Tibial artery (tissue), 4 donors: ENCODE measurements around the gene CFAP20.
"Not testable (repeated sequence)": the region's sequence is repeated elsewhere in the genome, so short reads cannot be mapped to it uniquely, and the experiment has no call there.

Experiments used
- DNase-seq, 2 donors: peaks; one replicate each; pipeline ENCODE4 v3.0.0-alpha.2; 2019
- H3K27ac ChIP-seq, 2 donors: fragments of 200-600 bp; sonication (generic) in 1 of 2; 1 replicate in 1 of 2; 2 replicates in 1 of 2; pipeline ENCODE4 v1.5.1; 2018 to 2019; ENCODE audit warnings: mild to moderate bottlenecking in 1 of 2
- H3K27me3 ChIP-seq, 2 donors: fragments of 200-600 bp; sonication (generic) in 1 of 2; one replicate each; pipeline versions ENCODE4 v1.5.1 to v1.6.0; 2016 to 2019
- H3K36me3 ChIP-seq, 3 donors: fragments of 200-600 bp; sonication (generic) in 2 of 3; one replicate each; pipeline ENCODE4 v1.5.1; 2016 to 2019; ENCODE audit warnings: mild to moderate bottlenecking in 2 of 3
- H3K4me1 ChIP-seq, 4 donors: fragments of 200-600 bp; sonication (generic) in 2 of 4; 1 replicate in 3 of 4; 2 replicates in 1 of 4; pipeline ENCODE4 v1.5.1; 2016 to 2019
- H3K4me3 ChIP-seq, 2 donors: fragments of 200-600 bp; sonication (generic) in 1 of 2; 1 replicate in 1 of 2; 2 replicates in 1 of 2; pipeline ENCODE4 v1.5.1; 2018 to 2019; ENCODE audit warnings: mild to moderate bottlenecking in 2 of 2
- H3K9me3 ChIP-seq, 3 donors: fragments of 200-600 bp; sonication (generic) in 1 of 3; one replicate each; pipeline ENCODE4 v1.5.1; 2016 to 2019
- CTCF ChIP-seq, 2 experiments: fragments of 200-600 bp in 1 of 2; fragments of 450-650 bp in 1 of 2; IDR thresholded peaks; one replicate each; pipeline ENCODE4 v1.5.1; 2017 to 2019; ENCODE audit warnings: antibody characterized with exemption in 2 of 2, mild to moderate bottlenecking in 1 of 2, moderate library complexity in 1 of 2
- intact Hi-C: fragments of 100-400 bp; cut with DNase I; formaldehyde crosslinking; loops from one replicate; pipeline ENCODE4 v1.15.0; 2023; ENCODE audit warnings: low total_unique reads

The CFAP20 gene

GRCh38 chr16:58099097-58099955, 29.9 kb downstream of the CFAP20 start:
- intact Hi-C loops, result no loop called here
- H3K9me3 ChIP-seq, result no peaks in the 10 kb centered on the region
- no peak overlapping the region for H3K4me3 ChIP-seq
- no peaks in the 10 kb centered on the region for H3K4me1 ChIP-seq
- peaks cover 0 to 36% of the 10 kb centered on the region in 2 donors for H3K27me3 ChIP-seq
- TF ChIP-seq CTCF (IDR thresholded peaks at IDR 0.05), result no peak
- H3K36me3 ChIP-seq, result no peaks in the 10 kb centered on the region
- DNase-seq, result no peak
- H3K27ac ChIP-seq, result no peak overlapping the region

- intact Hi-C loops, result no loop called here
These were observed 30.7 kb downstream of the CFAP20 start for GRCh38 chr16:58098207-58099096.

GRCh38 chr16:58096249-58096648, 32.9 kb downstream of the CFAP20 start:
- no peaks in the 10 kb centered on the region for H3K4me1 ChIP-seq

More at GRCh38 chr16:58098207-58099096, 30.7 kb downstream of the CFAP20 start:
- no peak for DNase-seq
- Histone ChIP-seq H3K27ac (no peak overlapping the region), H3K4me1 (no peaks in the 10 kb centered on the region), H3K9me3 (no peaks in the 10 kb centered on the region), H3K4me3 (no peak overlapping the region), H3K36me3 (no peaks in the 10 kb centered on the region), H3K27me3 (peaks cover 0 to 43% of the 10 kb centered on the region in 2 donors)
- TF ChIP-seq CTCF (IDR thresholded peaks at IDR 0.05), result no peak

GRCh38 chr16:58095575-58095960, 33.6 kb downstream of the CFAP20 start:
- H3K4me1 ChIP-seq, H3K27ac ChIP-seq, H3K36me3 ChIP-seq, intact Hi-C loops, H3K4me3 ChIP-seq, H3K9me3 ChIP-seq, DNase-seq: not testable (repeated sequence)
- H3K27me3 ChIP-seq, result peaks cover 0 to 43% of the 10 kb centered on the region in 2 donors

More at GRCh38 chr16:58096249-58096648, 32.9 kb downstream of the CFAP20 start:
- H3K4me3 ChIP-seq, result no peak overlapping the region
- H3K27me3 ChIP-seq, result peaks cover 0 to 43% of the 10 kb centered on the region in 2 donors
- no peaks in the 10 kb centered on the region for H3K9me3 ChIP-seq
- H3K36me3 ChIP-seq, result no peaks in the 10 kb centered on the region
- intact Hi-C loops, result no loop called here
- DNase-seq, result no peak
- no peak for TF ChIP-seq CTCF (IDR thresholded peaks at IDR 0.05)
- no peak overlapping the region for H3K27ac ChIP-seq

GRCh38 chr16:58094791-58095574, 34.2 kb downstream of the CFAP20 start:
- no peak for TF ChIP-seq CTCF (IDR thresholded peaks at IDR 0.05)
- H3K4me3 ChIP-seq, result no peak overlapping the region
- H3K4me1 ChIP-seq, result no peaks in the 10 kb centered on the region
- no peaks in the 10 kb centered on the region for H3K36me3 ChIP-seq
- H3K27ac ChIP-seq, result no peak overlapping the region
- intact Hi-C loops, result no loop called here
- no peak for DNase-seq
- peaks cover 0 to 42% of the 10 kb centered on the region in 2 donors for H3K27me3 ChIP-seq
- H3K9me3 ChIP-seq, result no peaks in the 10 kb centered on the region
